HG03520 (cell line): Measurements from ENCODE around the gene MYPN.
A peak's percentile ranks its signal among the peaks of the same experiment; 100 is the strongest.
"Not testable (repeated sequence)": the region's sequence is repeated elsewhere in the genome, so short reads cannot be mapped to it uniquely, and the experiment has no call there.

ENCODE experiments used
- ATAC-seq: cut with Tn5 transposase; IDR thresholded peaks from one replicate; pipeline ENCODE4 v1.9.1; 2021; ENCODE audit warnings: mild to moderate bottlenecking, moderate library complexity; ENCODE audit not compliant: unreplicated experiment

MYPN gene

DNA sequence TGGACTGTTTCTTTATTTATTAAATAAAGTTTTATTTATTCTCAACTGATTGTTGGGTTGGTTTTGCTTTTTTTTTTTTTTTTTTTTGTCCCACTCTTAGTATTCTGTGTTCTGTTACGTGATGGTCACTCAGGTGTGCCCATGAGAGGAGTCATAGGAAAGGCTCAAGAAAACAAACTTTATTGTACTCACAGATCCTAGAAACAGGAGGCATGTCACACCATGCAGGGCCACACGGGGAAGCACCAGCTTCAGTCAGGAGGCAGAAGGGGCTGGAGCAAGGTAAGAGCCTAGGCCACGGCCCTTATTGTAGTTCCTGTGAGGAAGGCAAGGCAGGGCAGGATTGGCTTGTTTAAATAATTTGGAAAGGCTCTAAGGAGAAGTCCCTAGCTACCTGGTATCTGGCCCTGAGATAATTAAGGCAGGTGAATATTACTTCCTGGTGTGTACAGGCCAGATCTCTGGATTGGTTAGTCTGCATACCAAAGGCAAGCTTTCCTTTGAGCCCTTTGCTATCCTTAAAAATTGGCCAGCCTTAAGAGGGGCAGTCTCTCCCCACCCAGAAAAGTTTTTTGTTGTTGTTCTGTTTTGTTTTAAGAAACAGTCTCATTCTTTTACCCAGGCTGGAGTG is 114.4 kb downstream of the MYPN start:
- ATAC-seq: no peak

DNA sequence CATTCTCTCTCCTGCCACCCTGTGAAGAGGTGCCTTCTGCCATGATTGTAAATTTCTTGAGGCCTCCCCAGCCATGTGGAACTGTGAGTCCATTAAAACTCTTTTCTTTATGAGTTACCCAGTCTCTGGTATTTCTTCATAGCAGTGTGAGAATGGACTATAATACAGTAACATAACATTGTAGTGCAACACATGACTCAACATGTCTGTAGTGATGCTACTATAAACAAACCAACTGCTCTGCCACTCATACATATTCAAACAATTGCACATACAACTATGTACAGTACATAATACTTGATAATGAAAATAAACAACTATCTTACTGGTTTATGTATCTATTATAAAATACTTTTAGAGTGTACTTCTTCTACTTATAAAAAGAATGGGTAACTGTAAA is 115.5 kb downstream of the MYPN start:
- ATAC-seq: no peak

GRCh38 chr10:68230268-68230667 is 121.0 kb downstream of the MYPN start:
- ATAC-seq: no peak

GRCh38 chr10:68231106-68231816 is 122.0 kb downstream of the MYPN start:
- peak; percentile 93 for ATAC-seq

GRCh38 chr10:68231817-68232251 is 122.5 kb downstream of the MYPN start, which contains the start of gene ATOH7:
Gene ATOH7, minus strand, starts transcription at chr10:68232113. Its CDS starts 436 bp downstream, at chr10:68231677.
- ATAC-seq: no peak

- no peak for ATAC-seq
These were observed 123.8 kb downstream of the MYPN start for GRCh38 chr10:68233046-68233445.

DNA sequence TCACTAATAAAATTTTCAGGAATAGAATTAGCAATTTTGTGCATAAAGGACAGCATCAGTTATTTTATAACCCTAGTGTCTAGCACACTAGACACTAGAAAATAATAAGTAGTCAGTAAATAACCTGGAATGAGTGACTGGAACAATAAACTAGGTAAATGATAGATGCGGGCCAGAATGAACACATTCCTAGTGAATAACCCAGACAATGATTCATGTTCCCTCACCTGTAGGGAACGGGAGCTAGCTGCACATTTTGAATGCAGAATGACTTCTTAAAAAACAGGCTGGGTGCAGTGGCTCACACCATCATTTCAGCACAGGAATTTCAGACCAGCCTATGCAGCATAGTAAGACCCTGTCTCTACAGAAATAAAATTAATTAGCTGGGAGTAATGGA is 125.8 kb downstream of the MYPN start:
- no peak for ATAC-seq

DNA sequence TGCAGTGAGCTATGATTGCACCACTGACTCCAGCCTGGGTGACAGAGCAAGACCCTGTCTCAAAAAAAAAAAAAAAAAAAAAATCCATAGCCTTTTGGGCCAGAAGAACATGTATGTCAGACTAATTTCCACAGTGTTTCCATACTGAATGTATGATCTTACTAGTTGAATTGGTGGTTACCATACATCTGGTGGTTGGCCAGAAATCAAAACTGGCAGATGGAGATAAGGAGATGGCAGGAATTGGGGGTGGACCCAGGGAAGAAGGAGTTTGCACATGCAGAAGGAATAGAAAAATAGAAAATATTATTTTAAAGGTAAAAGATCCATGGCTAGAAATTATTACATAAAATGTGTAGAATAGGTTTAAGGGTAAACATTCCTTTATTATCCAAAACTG is 126.3 kb downstream of the MYPN start:
- no peak for ATAC-seq

- ATAC-seq: no peak
These were observed 127.9 kb downstream of the MYPN start for GRCh38 chr10:68237173-68237572.

GRCh38 chr10:68238371-68238770 is 129.1 kb downstream of the MYPN start:
- no peak for ATAC-seq

DNA sequence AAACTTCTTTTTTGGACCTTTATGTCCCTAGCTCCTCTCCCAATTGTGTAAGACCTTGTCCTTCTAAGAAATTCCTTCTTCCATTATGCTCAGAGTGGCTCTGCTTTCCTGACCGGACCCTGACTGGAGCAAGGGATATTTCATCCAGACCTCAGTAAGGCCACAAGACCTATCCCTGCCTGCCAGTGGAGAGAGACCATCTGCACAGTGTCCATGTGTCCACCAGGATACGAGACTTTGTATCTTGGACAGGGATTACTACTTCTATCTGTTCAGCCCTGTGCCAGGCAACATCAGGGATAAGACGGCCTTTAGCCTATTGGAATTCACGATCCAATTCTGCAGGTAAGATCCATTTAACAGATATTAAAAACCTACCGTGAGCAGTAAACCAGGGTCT is 129.8 kb downstream of the MYPN start:
- ATAC-seq: no peak

DNA sequence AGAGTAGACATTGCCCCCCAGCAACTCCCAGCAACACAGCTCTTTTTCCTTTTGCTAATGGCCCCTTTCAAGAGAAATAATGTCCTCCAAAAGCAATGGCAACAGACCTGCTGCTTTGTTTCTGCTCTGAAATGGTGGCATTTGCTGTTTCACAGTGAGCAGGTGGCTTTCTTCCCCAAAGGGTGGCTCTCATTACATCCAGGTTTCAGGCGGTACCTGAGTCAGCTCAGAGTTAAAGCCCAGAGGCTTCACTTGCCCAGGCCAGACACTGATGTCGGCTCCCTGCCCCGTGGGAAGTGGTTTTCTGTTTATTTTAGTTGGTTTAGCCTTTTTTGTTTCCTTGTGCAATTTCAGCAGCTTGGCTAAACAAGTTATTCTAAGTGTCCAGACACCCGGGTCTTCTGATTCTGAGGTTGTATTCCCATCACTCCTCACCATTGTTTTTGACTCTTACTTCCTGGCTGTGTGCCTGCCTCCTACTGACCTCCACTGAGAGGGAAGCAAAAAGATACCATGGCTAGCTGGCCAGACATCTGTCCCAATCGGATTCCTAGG is 130.4 kb downstream of the MYPN start:
- no peak for ATAC-seq

DNA sequence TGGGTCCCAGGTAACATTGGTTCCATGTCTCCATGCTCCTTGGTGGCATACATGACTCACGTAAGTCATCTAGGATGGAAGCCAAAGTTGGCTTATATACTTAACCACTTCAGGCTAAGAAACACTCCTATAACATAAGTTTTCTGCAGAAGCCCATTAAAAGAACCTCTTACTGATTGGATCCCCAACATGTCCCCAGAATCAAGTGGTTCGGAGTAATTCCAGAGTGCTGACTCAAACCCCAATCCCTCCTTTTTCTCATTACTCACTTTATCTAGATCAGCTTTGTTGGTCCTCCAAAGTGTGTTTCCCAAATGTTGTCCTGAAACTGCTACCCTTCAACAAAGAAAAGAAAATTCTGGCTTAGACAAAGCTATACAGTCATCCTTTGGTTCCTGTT is 132.8 kb downstream of the MYPN start:
- ATAC-seq: no peak

DNA sequence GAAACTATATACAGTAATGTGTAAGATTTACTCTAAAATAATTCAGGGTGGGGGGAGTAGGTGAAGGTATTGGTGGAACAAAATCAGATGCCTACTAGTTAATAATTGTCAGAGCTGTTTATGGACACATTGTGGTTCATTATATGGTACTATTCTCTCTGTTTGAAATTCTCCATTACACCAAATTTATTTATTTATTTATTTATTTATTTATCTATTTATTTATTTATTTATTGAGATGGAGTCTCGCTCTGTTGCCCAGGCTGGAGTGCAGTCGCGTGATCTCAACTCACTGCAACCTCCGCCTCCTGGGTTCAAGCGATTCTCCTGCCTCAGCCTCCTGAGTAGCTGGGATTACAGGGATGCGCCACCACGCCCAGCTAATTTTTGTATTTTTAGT is 137.1 kb downstream of the MYPN start:
- not testable (repeated sequence) for ATAC-seq

- ATAC-seq: no peak
These were observed 138.6 kb downstream of the MYPN start for GRCh38 chr10:68247931-68248330.

- ATAC-seq: no peak
These were observed 140.0 kb downstream of the MYPN start for GRCh38 chr10:68249297-68249696.

GRCh38 chr10:68251151-68251550 is 141.9 kb downstream of the MYPN start:
- no peak for ATAC-seq

GRCh38 chr10:68251625-68252495 is 142.6 kb downstream of the MYPN start:
- no peak for ATAC-seq

DNA sequence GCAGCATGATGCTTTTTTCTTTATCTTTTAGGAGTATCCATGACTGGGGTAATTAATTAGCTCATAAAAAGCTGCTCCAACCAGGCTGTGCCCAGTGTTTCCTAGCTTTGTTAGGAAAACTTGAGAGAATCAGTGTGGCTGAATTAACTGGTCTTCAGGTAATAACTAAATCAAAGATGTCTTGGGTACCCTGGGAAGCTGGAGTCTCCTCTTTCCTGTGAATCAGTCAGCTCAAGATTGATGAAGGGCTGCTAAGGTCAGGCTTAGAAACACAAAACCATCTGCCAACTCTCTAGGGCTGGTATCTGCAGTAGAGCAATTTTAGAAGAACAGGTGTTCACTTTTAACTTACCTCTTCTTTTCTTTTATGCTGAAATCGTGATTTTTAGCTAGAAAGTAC is 144.1 kb downstream of the MYPN start:
- no peak for ATAC-seq

GRCh38 chr10:68261132-68261856 is 152.0 kb downstream of the MYPN start:
- ATAC-seq: no peak
